Loucy (cell line): ENCODE measurements around the gene ICA1L.

Source experiments
- EZH2phosphoT487 ChIP-seq: fragments of 200-600 bp; IDR thresholded peaks from 2 replicates; pipeline ENCODE4 v1.6.1; 2018; ENCODE audit warnings: antibody characterized with exemption, mild to moderate bottlenecking, moderate library complexity, borderline replicate concordance
- TF ChIP-seq, protein P1 (sequence below): fragments of 200-600 bp; sonication (generic); conservative IDR thresholded peaks from 2 replicates; pipeline ENCODE4 v1.5.1; 2014; ENCODE audit warnings: mild to moderate bottlenecking, antibody characterized with exemption, low read length

GRCh38 chr2:202726070-202726469 lies 145.5 kb downstream of the ICA1L start:
- TF ChIP-seq, protein P1, sequence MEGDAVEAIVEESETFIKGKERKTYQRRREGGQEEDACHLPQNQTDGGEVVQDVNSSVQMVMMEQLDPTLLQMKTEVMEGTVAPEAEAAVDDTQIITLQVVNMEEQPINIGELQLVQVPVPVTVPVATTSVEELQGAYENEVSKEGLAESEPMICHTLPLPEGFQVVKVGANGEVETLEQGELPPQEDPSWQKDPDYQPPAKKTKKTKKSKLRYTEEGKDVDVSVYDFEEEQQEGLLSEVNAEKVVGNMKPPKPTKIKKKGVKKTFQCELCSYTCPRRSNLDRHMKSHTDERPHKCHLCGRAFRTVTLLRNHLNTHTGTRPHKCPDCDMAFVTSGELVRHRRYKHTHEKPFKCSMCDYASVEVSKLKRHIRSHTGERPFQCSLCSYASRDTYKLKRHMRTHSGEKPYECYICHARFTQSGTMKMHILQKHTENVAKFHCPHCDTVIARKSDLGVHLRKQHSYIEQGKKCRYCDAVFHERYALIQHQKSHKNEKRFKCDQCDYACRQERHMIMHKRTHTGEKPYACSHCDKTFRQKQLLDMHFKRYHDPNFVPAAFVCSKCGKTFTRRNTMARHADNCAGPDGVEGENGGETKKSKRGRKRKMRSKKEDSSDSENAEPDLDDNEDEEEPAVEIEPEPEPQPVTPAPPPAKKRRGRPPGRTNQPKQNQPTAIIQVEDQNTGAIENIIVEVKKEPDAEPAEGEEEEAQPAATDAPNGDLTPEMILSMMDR, result no peak
- no peak for TF ChIP-seq EZH2phosphoT487
